MM.1S (cell line): ENCODE measurements around the gene MST1.

Experiments used
- CTCF ChIP-seq: fragments of 300-600 bp; sonication (generic); IDR thresholded peaks from 2 replicates; pipeline ENCODE4 v1.5.1; 2016; ENCODE audit warnings: antibody characterized with exemption, low read length, mixed read lengths
- EZH2phosphoT487 ChIP-seq: fragments of 300-600 bp; sonication (generic); IDR thresholded peaks from 2 replicates; pipeline ENCODE4 v1.6.1; 2018; ENCODE audit warnings: antibody characterized with exemption, low read length

- TF ChIP-seq EZH2phosphoT487 (no peak), CTCF (peak; percentile 26)
These were observed at the start of gene MST1, which contains the start of gene RNF123 for GRCh38 chr3:49689046-49689907.
